Measurements from ENCODE around the gene DGKI.
"Not testable (repeated sequence)": the region's sequence is repeated elsewhere in the genome, so short reads cannot be mapped to it uniquely, and the experiment has no call there.

The DGKI gene

GRCh38 chr7:137832382-137832781 is 14.4 kb downstream of the DGKI start:
- no peak overlapping the region for H3K4me3 Mint-ChIP-seq
- H3K27me3 Mint-ChIP-seq: peaks cover 25% of the 10 kb centered on the region
- peaks cover 4% of the 10 kb centered on the region for H3K36me3 Mint-ChIP-seq
- peaks cover 9% of the 10 kb centered on the region for H3K9me3 Mint-ChIP-seq (ENCODE audit: low read depth)
- H3K4me1 Mint-ChIP-seq (ENCODE audit: low read depth): no peaks in the 10 kb centered on the region
- H3K27ac Mint-ChIP-seq: no peak overlapping the region

- H3K4me3 Mint-ChIP-seq; H3K36me3 Mint-ChIP-seq; H3K4me1 Mint-ChIP-seq (ENCODE audit: low read depth); H3K27ac Mint-ChIP-seq; H3K9me3 Mint-ChIP-seq (ENCODE audit: low read depth): not testable (repeated sequence)
- H3K27me3 Mint-ChIP-seq: peaks cover 20% of the 10 kb centered on the region
These were observed 15.2 kb downstream of the DGKI start for GRCh38 chr7:137831555-137831954.

- Mint-ChIP-seq H3K9me3 (ENCODE audit: low read depth) (peaks cover 9% of the 10 kb centered on the region), H3K4me3 (no peak overlapping the region), H3K27me3 (peaks cover 14% of the 10 kb centered on the region), H3K27ac (no peak overlapping the region), H3K36me3 (peaks cover 4% of the 10 kb centered on the region), H3K4me1 (ENCODE audit: low read depth) (no peaks in the 10 kb centered on the region)
These were observed 17.3 kb downstream of the DGKI start for GRCh38 chr7:137829337-137829992.

- Mint-ChIP-seq H3K27me3 (peaks cover 12% of the 10 kb centered on the region), H3K36me3 (peaks cover 4% of the 10 kb centered on the region), H3K27ac (no peak overlapping the region), H3K4me3 (no peak overlapping the region), H3K4me1 (ENCODE audit: low read depth) (no peaks in the 10 kb centered on the region), H3K9me3 (ENCODE audit: low read depth) (peaks cover 9% of the 10 kb centered on the region)
These were observed 18.3 kb downstream of the DGKI start for GRCh38 chr7:137828456-137828855.

GRCh38 chr7:137825489-137825888 is 21.3 kb downstream of the DGKI start:
- Mint-ChIP-seq H3K4me3 (no peak overlapping the region), H3K27ac (no peak overlapping the region), H3K9me3 (ENCODE audit: low read depth) (no peaks in the 10 kb centered on the region), H3K4me1 (ENCODE audit: low read depth) (no peaks in the 10 kb centered on the region), H3K27me3 (peaks cover 11% of the 10 kb centered on the region), H3K36me3 (no peaks in the 10 kb centered on the region)

- Mint-ChIP-seq H3K9me3 (ENCODE audit: low read depth) (no peaks in the 10 kb centered on the region), H3K36me3 (no peaks in the 10 kb centered on the region), H3K4me3 (no peak overlapping the region), H3K27ac (no peak overlapping the region), H3K27me3 (peaks cover 21% of the 10 kb centered on the region), H3K4me1 (ENCODE audit: low read depth) (no peaks in the 10 kb centered on the region)
These were observed 25.9 kb downstream of the DGKI start for GRCh38 chr7:137820677-137821420.

GRCh38 chr7:137820156-137820555 is 26.6 kb downstream of the DGKI start:
- no peak overlapping the region for H3K27ac Mint-ChIP-seq
- no peak overlapping the region for H3K4me3 Mint-ChIP-seq
- H3K9me3 Mint-ChIP-seq (ENCODE audit: low read depth): no peaks in the 10 kb centered on the region
- no peaks in the 10 kb centered on the region for H3K36me3 Mint-ChIP-seq
- no peaks in the 10 kb centered on the region for H3K4me1 Mint-ChIP-seq (ENCODE audit: low read depth)
- peaks cover 21% of the 10 kb centered on the region for H3K27me3 Mint-ChIP-seq

GRCh38 chr7:137818036-137818435 is 28.7 kb downstream of the DGKI start:
- Mint-ChIP-seq H3K4me3 (no peak overlapping the region), H3K27me3 (peaks cover 19% of the 10 kb centered on the region), H3K4me1 (ENCODE audit: low read depth) (no peaks in the 10 kb centered on the region), H3K27ac (no peak overlapping the region), H3K36me3 (no peaks in the 10 kb centered on the region), H3K9me3 (ENCODE audit: low read depth) (no peaks in the 10 kb centered on the region)

- no peaks in the 10 kb centered on the region for H3K36me3 Mint-ChIP-seq
- no peak overlapping the region for H3K27ac Mint-ChIP-seq
- no peaks in the 10 kb centered on the region for H3K4me1 Mint-ChIP-seq (ENCODE audit: low read depth)
- peaks cover 20% of the 10 kb centered on the region for H3K27me3 Mint-ChIP-seq
- no peaks in the 10 kb centered on the region for H3K9me3 Mint-ChIP-seq (ENCODE audit: low read depth)
- H3K4me3 Mint-ChIP-seq: no peak overlapping the region
These were observed 30.0 kb downstream of the DGKI start for GRCh38 chr7:137816696-137817320.

GRCh38 chr7:137813541-137813940 is 33.2 kb downstream of the DGKI start:
- Mint-ChIP-seq H3K9me3 (ENCODE audit: low read depth) (no peaks in the 10 kb centered on the region), H3K36me3 (no peaks in the 10 kb centered on the region), H3K27me3 (peaks cover 3% of the 10 kb centered on the region), H3K4me3 (no peak overlapping the region), H3K4me1 (ENCODE audit: low read depth) (no peaks in the 10 kb centered on the region), H3K27ac (no peak overlapping the region)

GRCh38 chr7:137810248-137810647 is 36.5 kb downstream of the DGKI start:
- H3K9me3 Mint-ChIP-seq (ENCODE audit: low read depth): no peaks in the 10 kb centered on the region
- no peaks in the 10 kb centered on the region for H3K4me1 Mint-ChIP-seq (ENCODE audit: low read depth)
- no peak overlapping the region for H3K27ac Mint-ChIP-seq
- no peak overlapping the region for H3K4me3 Mint-ChIP-seq
- H3K36me3 Mint-ChIP-seq: no peaks in the 10 kb centered on the region
- peaks cover 8% of the 10 kb centered on the region for H3K27me3 Mint-ChIP-seq

- no peak overlapping the region for H3K27ac Mint-ChIP-seq
- H3K36me3 Mint-ChIP-seq: no peaks in the 10 kb centered on the region
- H3K4me3 Mint-ChIP-seq: no peak overlapping the region
- H3K9me3 Mint-ChIP-seq (ENCODE audit: low read depth): no peaks in the 10 kb centered on the region
- H3K27me3 Mint-ChIP-seq: peaks cover 5% of the 10 kb centered on the region
- no peaks in the 10 kb centered on the region for H3K4me1 Mint-ChIP-seq (ENCODE audit: low read depth)
These were observed 41.9 kb downstream of the DGKI start for GRCh38 chr7:137804836-137805235.

- Mint-ChIP-seq H3K9me3 (ENCODE audit: low read depth) (peaks cover 2% of the 10 kb centered on the region), H3K27ac (no peak overlapping the region), H3K4me1 (ENCODE audit: low read depth) (no peaks in the 10 kb centered on the region), H3K4me3 (no peak overlapping the region), H3K36me3 (no peaks in the 10 kb centered on the region), H3K27me3 (peaks cover 5% of the 10 kb centered on the region)
These were observed 45.3 kb downstream of the DGKI start for GRCh38 chr7:137801491-137801890.

GRCh38 chr7:137801003-137801402 is 45.8 kb downstream of the DGKI start:
- H3K9me3 Mint-ChIP-seq (ENCODE audit: low read depth): peaks cover 4% of the 10 kb centered on the region
- H3K27ac Mint-ChIP-seq: no peak overlapping the region

GRCh38 chr7:137798073-137798763 is 48.6 kb downstream of the DGKI start:
- peaks cover 5% of the 10 kb centered on the region for H3K27me3 Mint-ChIP-seq
- no peaks in the 10 kb centered on the region for H3K36me3 Mint-ChIP-seq
- no peaks in the 10 kb centered on the region for H3K4me1 Mint-ChIP-seq (ENCODE audit: low read depth)
- peaks cover 8% of the 10 kb centered on the region for H3K9me3 Mint-ChIP-seq (ENCODE audit: low read depth)
- H3K4me3 Mint-ChIP-seq: no peak overlapping the region
- no peak overlapping the region for H3K27ac Mint-ChIP-seq

More at GRCh38 chr7:137801003-137801402, 45.8 kb downstream of the DGKI start:
- no peak overlapping the region for H3K4me3 Mint-ChIP-seq
- peaks cover 4% of the 10 kb centered on the region for H3K27me3 Mint-ChIP-seq
- H3K36me3 Mint-ChIP-seq: no peaks in the 10 kb centered on the region
- H3K4me1 Mint-ChIP-seq (ENCODE audit: low read depth): no peaks in the 10 kb centered on the region

All from activated naive CD8-positive, alpha-beta T cell (primary cell).